Measurements from ENCODE around the gene PHOSPHO1. TPM values are rescaled to one million over a fixed set of nuclear protein-coding genes. Genes with fewer than 3 reads are reported as not detected.

The PHOSPHO1 gene
- total and polyA plus RNA-seq, 8 donors: 0.19 to 0.28 (median 0.22) TPM; not detected in 5

DNA sequence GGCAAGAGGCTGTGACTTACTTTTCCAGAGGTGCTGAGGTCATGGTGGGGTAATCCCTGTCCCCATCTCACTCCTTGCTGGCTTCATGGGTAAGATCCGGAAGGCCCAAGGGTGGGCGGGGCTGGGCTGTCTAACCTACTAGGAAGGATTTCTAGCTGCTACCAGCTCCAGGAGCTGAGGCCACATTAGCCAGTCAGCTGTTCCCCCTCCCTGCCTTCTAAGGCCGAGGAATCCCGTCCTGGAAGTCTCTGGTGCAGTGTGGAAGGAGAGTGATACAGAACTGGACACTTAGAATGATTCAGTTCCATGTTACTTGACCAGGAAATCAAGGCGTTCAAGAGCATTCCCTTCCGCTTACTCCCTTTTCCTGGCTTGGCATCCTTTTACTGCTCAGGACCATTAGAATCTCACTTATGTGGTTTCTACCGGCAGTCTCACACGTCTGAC, 29.1 kb downstream of the PHOSPHO1 start:
- no peaks in the 10 kb centered on the region for H3K27me3 ChIP-seq
- no peaks in the 10 kb centered on the region for H3K36me3 ChIP-seq
- ATAC-seq: no peak
- intact Hi-C loops (cut with DNase I): no loop called here
- H3K4me3 ChIP-seq: no peak overlapping the region
- FAIRE-seq: no peak
- WGBS, 2 donors: 79 to 81% methylated on average over 8 of the region's 8 CpGs
- no peaks in the 10 kb centered on the region for H3K9me3 ChIP-seq
- TF ChIP-seq, protein P1, sequence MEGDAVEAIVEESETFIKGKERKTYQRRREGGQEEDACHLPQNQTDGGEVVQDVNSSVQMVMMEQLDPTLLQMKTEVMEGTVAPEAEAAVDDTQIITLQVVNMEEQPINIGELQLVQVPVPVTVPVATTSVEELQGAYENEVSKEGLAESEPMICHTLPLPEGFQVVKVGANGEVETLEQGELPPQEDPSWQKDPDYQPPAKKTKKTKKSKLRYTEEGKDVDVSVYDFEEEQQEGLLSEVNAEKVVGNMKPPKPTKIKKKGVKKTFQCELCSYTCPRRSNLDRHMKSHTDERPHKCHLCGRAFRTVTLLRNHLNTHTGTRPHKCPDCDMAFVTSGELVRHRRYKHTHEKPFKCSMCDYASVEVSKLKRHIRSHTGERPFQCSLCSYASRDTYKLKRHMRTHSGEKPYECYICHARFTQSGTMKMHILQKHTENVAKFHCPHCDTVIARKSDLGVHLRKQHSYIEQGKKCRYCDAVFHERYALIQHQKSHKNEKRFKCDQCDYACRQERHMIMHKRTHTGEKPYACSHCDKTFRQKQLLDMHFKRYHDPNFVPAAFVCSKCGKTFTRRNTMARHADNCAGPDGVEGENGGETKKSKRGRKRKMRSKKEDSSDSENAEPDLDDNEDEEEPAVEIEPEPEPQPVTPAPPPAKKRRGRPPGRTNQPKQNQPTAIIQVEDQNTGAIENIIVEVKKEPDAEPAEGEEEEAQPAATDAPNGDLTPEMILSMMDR (IDR thresholded peaks at IDR 0.05): no peak
- H3K27ac ChIP-seq: no peak overlapping the region
- H3K4me1 ChIP-seq: no peaks in the 10 kb centered on the region
- DNase-seq: no peak

DNA sequence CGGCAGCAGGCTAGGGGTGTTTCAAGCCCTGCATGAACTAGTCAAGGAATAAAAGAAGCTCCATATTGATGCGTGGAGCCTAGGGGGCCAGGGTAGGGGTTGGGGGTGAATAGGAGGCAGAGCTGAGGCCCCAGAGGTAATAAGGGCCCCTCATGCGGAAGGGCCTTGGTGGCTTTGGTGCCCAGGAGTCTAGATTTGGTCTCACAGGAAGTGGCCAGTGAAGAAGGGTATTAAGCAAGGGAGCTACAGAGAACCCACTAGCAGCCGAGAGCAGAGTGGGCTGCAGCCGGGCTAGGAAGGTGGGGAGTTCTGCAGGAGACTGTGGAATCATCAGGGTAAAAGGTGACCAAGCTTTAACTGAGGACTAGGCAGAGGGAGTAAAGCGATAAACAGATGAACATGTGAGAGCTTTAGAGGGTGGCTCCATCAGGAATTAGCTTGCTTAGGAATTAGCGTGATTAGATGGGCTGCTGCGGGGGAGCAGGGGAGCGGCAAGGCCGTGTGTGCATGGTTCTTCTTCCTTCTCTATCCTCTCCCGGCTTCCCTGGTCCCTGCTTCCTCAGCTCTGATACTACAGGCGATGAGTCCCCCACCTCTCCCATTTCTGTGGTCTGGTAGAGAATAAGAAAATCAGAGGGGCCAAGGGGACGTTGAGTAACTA, 30.0 kb downstream of the PHOSPHO1 start:
- intact Hi-C loops (cut with DNase I): no loop called here
- FAIRE-seq: no peak
- WGBS, 2 donors: 79 to 87% methylated on average over 13 of the region's 13 CpGs

DNA sequence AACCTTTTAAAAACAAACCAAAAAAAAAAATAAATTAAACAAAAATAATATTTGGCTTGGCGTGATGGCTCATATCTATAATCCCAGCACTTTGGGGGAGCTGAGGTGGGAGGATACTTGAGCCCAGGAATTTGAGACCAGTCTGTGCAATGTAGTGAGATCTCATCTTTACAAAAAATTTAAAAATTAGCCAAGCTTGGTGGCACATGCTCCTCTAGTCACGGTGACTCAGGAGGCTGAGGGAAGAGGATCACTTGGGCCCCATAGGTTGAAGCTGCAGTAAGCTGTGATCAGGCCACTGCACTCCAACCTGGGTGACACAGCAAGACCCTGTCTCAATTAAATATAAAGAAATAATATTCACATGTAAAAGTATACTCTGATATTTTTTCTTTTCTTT, 32.4 kb downstream of the PHOSPHO1 start:
- 90 to 91% methylated on average over 2 of the region's 2 CpGs for WGBS, 2 donors
- no peak for ATAC-seq
- FAIRE-seq: no peak
- H3K36me3 ChIP-seq: no peaks in the 10 kb centered on the region
- no peaks in the 10 kb centered on the region for H3K4me1 ChIP-seq
- intact Hi-C loops (cut with DNase I): no loop called here
- TF ChIP-seq, protein P1 (IDR thresholded peaks at IDR 0.05): no peak
- no peak overlapping the region for H3K27ac ChIP-seq
- no peaks in the 10 kb centered on the region for H3K27me3 ChIP-seq
- no peaks in the 10 kb centered on the region for H3K9me3 ChIP-seq
- H3K4me3 ChIP-seq: no peak overlapping the region
- no peak for DNase-seq

More for the DNA sequence above, 30.0 kb downstream of the PHOSPHO1 start:
- Histone ChIP-seq H3K36me3 (no peaks in the 10 kb centered on the region), H3K4me1 (no peaks in the 10 kb centered on the region), H3K27me3 (no peaks in the 10 kb centered on the region), H3K9me3 (no peaks in the 10 kb centered on the region), H3K27ac (no peak overlapping the region), H3K4me3 (no peak overlapping the region)
- DNase-seq (no peak), ATAC-seq (no peak)
- TF ChIP-seq, protein P1 (IDR thresholded peaks at IDR 0.05): no peak

DNA sequence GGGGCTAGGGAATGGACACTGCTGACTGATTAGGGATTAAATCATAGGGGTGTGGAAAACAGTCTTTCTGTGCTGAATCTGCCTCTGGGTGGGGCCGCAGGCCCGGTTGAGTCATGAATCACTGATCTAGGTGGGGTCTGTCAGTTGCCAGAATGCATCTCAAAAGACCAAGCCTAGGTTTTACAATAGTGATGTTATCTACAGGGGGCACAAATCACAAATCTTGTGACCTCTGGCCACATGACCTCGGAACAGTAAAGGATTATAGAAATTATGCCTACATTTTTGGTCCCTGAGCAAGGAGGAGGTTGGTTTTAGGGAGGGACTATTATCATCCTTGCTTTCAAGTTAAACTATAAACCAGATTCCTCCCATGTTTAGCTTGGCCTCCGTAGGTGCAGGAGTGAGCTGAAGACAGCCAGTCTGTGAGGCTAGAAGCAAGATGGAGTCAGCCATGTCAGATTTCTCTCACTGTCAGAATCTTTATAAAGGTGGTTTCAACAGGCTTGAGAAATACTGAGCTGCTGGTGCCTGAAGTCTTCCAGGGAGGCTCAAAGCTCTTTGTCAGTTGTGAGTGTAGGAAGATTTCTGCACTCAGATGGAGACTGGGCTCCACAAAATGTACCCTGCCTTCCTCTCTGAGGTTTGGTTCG, 33.1 kb downstream of the PHOSPHO1 start:
- Histone ChIP-seq H3K9me3 (no peaks in the 10 kb centered on the region), H3K4me1 (no peaks in the 10 kb centered on the region), H3K27ac (no peak overlapping the region), H3K27me3 (no peaks in the 10 kb centered on the region), H3K4me3 (no peak overlapping the region), H3K36me3 (no peaks in the 10 kb centered on the region)
- 41% methylated on average over 5 of the region's 5 CpGs for WGBS, 2 donors
- DNase-seq (no peak), ATAC-seq (no peak), FAIRE-seq (no peak)
- TF ChIP-seq, protein P1 (IDR thresholded peaks at IDR 0.05): no peak
- intact Hi-C loops (cut with DNase I): no loop called here

DNA sequence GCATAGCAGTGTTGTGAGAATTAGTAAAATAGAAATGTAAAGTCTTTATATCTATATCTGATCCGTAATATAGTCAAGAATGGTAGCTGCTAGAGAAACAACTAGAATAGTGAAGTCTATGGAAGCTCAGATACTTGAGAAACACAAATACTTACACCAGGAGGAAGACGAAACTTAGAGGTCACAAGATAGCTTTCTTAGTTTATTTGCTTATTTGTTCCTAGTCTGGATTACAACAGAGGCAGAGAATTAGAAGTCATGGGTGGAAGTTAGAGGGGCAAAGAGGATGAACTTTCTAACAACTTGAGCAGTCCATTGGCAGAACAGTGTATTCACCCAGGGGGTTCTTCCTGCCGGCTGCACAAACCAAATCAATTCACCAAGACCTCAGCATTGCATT, 34.1 kb downstream of the PHOSPHO1 start:
- Histone ChIP-seq H3K4me3 (no peak overlapping the region), H3K27me3 (no peaks in the 10 kb centered on the region), H3K36me3 (no peaks in the 10 kb centered on the region), H3K4me1 (peaks cover 0 to under 1% (median 0%) of the 10 kb centered on the region in 3 donors), H3K9me3 (no peaks in the 10 kb centered on the region), H3K27ac (no peak overlapping the region)
- FAIRE-seq: no peak
- TF ChIP-seq, protein P1 (IDR thresholded peaks at IDR 0.05): no peak
- WGBS, 2 donors: 62 to 81% methylated on average over 3 of the region's 3 CpGs
- ATAC-seq: no peak
- intact Hi-C loops (cut with DNase I): no loop called here
- no peak for DNase-seq

Data from pancreas (tissue), 10 donors.